ENCODE data around the gene KCND3.

Gene KCND3

DNA sequence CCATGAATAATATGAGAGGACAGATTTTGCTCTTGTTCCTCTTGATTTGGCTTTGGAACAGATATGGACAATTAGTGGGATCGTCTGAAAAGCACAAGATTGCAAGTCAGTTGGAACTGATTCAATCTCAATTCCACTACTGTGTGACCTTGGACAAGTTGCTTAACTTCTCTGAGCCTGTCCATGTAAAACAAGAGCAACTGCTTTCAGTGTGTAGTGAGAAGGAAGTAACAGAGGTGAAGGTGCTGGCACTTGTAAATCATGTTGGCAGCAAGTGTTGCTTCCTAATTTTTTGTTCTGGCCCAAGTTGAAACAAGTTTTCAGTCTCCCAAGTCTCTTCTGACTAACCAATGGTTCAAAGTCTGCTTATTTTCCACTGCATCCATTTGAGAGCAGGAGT, 265.6 kb downstream of the KCND3 start:
- no peak for DNase-seq (ENCODE audit: low spot score)

GRCh38 chr1:111723091-111723806, 266.2 kb downstream of the KCND3 start:
- DNase-seq (ENCODE audit: low spot score): no peak

- DNase-seq (ENCODE audit: low spot score): no peak
Measured at GRCh38 chr1:111720977-111721786, 268.3 kb downstream of the KCND3 start.

Measured in COLO829 (cell line).